Neutrophil (primary cell): ENCODE measurements around the gene YIF1A.
A peak's percentile ranks its signal among the peaks of the same experiment; 100 is the strongest.

Source experiments
- H3K27ac ChIP-seq: fragments of 200-600 bp; sonication (generic); 2 replicates; pipeline ENCODE4 v1.5.1; 2016; ENCODE audit warnings: mild to moderate bottlenecking, moderate library complexity
- H3K27me3 ChIP-seq: fragments of 200-600 bp; sonication (generic); 2 replicates; pipeline ENCODE4 v1.6.0; 2016; ENCODE audit warnings: mild to moderate bottlenecking
- H3K36me3 ChIP-seq: fragments of 200-600 bp; sonication (generic); 2 replicates; pipeline ENCODE4 v1.5.1; 2017
- H3K4me1 ChIP-seq, 2 experiments: fragments of 200-600 bp in 1 of 2; sonication (generic) in 1 of 2; 1 replicate in 1 of 2; 2 replicates in 1 of 2; pipeline versions ENCODE4 v1.5.1 to v1.6.1; 2013 to 2016; ENCODE audit warnings: low read depth in 1 of 2, low read length in 1 of 2, mild to moderate bottlenecking in 1 of 2, moderate library complexity in 1 of 2; ENCODE audit not compliant: control insufficient read depth in 1 of 2, insufficient read depth in 1 of 2
- H3K4me3 ChIP-seq, 2 experiments: fragments of 200-600 bp in 1 of 2; sonication (generic) in 1 of 2; 1 replicate in 1 of 2; 2 replicates in 1 of 2; pipeline ENCODE4 v1.5.1; 2013 to 2016; ENCODE audit warnings: low read depth in 1 of 2, low read length in 1 of 2, mild to moderate bottlenecking in 1 of 2, moderate library complexity in 1 of 2
- H3K9me3 ChIP-seq: fragments of 200-600 bp; sonication (generic); 2 replicates; pipeline ENCODE4 v1.5.1; 2016
- TF ChIP-seq, protein P1 (sequence below): fragments of 200-600 bp; sonication (generic); IDR thresholded peaks from 2 replicates; pipeline ENCODE4 v1.5.1; 2016; ENCODE audit warnings: antibody characterized with exemption

Gene YIF1A

DNA sequence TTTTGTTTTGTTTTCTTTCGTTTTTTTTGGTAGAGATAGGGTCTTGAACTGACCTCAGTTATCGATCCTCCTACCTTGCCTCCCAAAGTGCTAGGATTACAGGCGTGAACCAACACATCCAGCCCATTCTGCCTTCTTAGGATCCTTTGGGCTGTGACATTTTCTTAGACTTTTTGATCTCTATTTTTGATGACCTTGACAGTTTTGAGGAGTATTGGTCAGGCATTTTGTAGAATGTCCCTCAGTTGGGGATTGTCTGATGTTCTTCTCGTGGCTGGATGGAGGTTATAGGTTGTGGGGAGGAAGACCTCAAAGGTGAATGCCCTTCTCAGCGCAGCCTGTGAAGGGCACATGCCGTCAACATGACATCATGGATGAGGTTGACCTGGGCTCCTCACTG, 40.0 kb downstream of the YIF1A start:
- no peaks in the 10 kb centered on the region for H3K4me1 ChIP-seq
- no peaks in the 10 kb centered on the region for H3K9me3 ChIP-seq
- H3K27ac ChIP-seq = no peak overlapping the region
- H3K36me3 ChIP-seq = peaks cover 58% of the 10 kb centered on the region
- H3K4me3 ChIP-seq = no peak overlapping the region
- TF ChIP-seq, protein P1, sequence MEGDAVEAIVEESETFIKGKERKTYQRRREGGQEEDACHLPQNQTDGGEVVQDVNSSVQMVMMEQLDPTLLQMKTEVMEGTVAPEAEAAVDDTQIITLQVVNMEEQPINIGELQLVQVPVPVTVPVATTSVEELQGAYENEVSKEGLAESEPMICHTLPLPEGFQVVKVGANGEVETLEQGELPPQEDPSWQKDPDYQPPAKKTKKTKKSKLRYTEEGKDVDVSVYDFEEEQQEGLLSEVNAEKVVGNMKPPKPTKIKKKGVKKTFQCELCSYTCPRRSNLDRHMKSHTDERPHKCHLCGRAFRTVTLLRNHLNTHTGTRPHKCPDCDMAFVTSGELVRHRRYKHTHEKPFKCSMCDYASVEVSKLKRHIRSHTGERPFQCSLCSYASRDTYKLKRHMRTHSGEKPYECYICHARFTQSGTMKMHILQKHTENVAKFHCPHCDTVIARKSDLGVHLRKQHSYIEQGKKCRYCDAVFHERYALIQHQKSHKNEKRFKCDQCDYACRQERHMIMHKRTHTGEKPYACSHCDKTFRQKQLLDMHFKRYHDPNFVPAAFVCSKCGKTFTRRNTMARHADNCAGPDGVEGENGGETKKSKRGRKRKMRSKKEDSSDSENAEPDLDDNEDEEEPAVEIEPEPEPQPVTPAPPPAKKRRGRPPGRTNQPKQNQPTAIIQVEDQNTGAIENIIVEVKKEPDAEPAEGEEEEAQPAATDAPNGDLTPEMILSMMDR = no peak
- H3K27me3 ChIP-seq = peaks cover 9% of the 10 kb centered on the region

DNA sequence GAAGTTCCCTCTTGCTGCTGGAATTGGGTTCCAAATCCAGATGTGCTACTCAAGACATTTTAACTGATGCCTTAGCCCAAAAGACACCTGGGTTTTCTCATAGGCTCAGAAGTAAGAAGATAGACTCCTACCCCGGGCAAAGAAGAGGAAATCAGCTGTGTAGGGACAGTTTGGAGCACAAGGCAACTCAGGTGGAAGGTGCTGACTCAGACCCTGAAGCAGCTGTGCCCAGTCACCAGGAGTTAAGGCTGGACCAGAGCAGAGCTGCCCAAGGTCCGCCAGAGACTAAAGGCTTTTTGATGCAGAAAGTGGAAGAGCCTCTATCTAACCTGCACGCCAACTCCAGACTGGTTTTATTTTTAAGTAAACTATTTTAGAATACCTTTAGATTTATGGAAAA, 41.1 kb downstream of the YIF1A start:
- H3K36me3 ChIP-seq = peaks cover 69% of the 10 kb centered on the region
- peak overlapping the region; percentile 50 for H3K27ac ChIP-seq
- H3K4me1 ChIP-seq = no peaks in the 10 kb centered on the region
- H3K9me3 ChIP-seq = no peaks in the 10 kb centered on the region
- no peaks in the 10 kb centered on the region for H3K27me3 ChIP-seq
- H3K4me3 ChIP-seq = no peak overlapping the region
- TF ChIP-seq, protein P1 = no peak

DNA sequence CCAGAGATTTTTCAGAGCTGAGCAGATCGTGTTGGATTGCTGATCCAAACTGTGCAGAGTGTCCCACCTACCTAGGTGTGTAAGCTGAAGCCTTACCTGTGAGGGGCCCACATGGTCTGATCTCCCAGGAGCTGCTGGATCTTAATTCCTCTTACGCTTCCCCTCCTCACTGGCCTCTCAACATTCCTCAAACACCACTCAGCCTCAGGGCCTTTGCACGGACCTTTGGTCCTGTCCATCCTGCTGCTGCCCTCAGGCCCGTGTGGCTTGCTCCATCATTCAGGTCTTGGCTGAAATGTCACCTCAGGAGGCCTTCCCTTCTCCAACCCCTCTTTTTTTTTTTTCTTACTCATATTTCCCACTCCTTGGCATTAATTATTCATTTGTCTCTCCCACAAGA, 41.6 kb downstream of the YIF1A start:
- no peaks in the 10 kb centered on the region for H3K4me1 ChIP-seq
- H3K9me3 ChIP-seq = no peaks in the 10 kb centered on the region
- H3K4me3 ChIP-seq = no peak overlapping the region
- peak overlapping the region; percentile 50 for H3K27ac ChIP-seq
- H3K27me3 ChIP-seq = no peaks in the 10 kb centered on the region
- TF ChIP-seq, protein P1 = no peak
- H3K36me3 ChIP-seq = peaks cover 74% of the 10 kb centered on the region

DNA sequence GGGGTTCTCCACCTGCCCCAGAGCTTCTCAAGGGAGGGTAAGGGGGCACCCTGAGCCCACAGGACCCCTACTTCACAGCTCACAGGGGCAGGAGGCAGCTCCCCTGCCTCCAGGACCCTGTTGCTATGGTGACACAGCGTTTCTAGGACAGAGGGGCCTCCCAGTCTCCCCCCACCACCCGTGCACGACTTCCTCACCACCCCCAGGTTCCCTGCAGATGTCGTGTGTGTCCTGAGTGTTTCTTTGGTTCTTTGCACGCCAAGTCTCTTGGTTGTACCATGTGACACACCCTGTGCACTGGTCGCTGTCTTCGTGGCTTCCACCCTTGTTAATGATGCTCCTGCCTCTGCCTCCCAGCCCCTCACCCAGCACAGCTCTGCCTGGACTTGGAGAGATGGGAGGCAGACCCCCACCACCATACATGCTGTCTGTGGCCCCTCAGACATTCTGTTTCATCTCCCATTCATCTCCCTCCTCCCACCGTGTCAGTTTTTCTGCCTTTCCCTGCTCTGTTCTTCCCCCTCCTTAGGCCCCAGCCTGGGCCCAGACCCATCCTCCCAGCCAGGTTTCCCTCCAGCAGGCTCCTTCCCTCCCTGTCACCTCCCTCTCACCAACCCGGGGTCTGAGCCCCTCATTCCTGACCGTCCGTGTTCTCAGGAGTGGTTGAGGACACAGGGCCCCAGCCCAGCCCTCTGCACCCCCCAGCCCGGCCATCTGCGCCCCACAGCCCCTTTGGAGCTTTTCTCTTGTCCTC, 45.0 kb downstream of the YIF1A start:
- Histone ChIP-seq H3K4me3 (no peak overlapping the region), H3K36me3 (peaks cover 93% of the 10 kb centered on the region), H3K4me1 (no peaks in the 10 kb centered on the region), H3K9me3 (no peaks in the 10 kb centered on the region), H3K27me3 (no peaks in the 10 kb centered on the region), H3K27ac (no peak overlapping the region)
- TF ChIP-seq, protein P1 = no peak

DNA sequence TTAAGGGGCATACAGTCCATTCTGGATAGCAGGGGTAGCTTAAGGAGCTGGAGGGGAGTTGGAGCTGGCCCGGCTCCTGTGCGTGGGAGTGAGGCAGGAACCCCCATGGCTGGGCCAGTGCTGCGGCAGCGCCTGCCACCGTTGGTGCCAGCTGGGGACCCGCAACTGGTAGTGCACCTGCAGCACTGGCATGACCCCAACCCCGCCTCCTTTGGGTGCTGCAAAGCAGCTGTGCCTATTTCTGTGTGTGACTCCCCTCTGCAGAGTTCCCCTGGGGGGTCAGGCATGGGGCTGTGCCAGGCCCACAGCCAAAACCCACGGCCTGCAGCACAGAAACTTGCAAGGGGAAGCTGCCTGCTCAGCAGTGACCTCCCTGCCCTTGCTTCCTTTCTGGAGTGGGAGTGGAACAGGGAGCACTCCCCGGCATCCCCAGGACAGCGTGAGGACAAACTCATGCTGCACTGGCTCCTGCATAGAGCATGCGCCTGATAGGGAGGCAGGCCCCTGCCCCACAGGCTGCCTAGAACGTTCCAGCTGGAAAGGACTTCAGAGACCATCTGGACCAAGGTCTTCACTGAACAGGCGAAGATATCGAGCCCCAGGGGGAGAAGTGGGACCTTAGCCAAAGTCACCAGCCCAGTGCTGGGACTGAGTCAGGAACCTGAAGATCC, 46.7 kb downstream of the YIF1A start:
- no peak overlapping the region for H3K27ac ChIP-seq
- no peaks in the 10 kb centered on the region for H3K27me3 ChIP-seq
- H3K4me1 ChIP-seq = no peaks in the 10 kb centered on the region
- H3K36me3 ChIP-seq = peaks cover 97% of the 10 kb centered on the region
- H3K4me3 ChIP-seq = no peak overlapping the region
- TF ChIP-seq, protein P1 = no peak
- H3K9me3 ChIP-seq = no peaks in the 10 kb centered on the region
